ENCODE results near the gene RTN4RL1.

GRCh38 chr17:1931844-1932579, 93.1 kb downstream of the RTN4RL1 start:
- no peak for TF ChIP-seq CTCF (IDR thresholded peaks at IDR 0.05)
- TF ChIP-seq POLR2A (IDR thresholded peaks at IDR 0.05) = no peak

Data from right lobe of liver (tissue), 4 donors.